K562 (cell line): ENCODE data around the gene RAB32. TPM values are rescaled to one million over a fixed set of nuclear protein-coding genes. Genes with fewer than 3 reads are reported as not detected.
A peak's percentile ranks its signal among the peaks of the same experiment; 100 is the strongest.

Source experiments
- ATAC-seq: fragments of 200-7000 bp; cut with Tn5 transposase; 3 replicates; pipeline ENCODE4 v1.9.1; 2020; ENCODE audit warnings: moderate library complexity
- BruUV-seq: library from RNA; stranded (reverse); fragments of 400-500 nt; replicated peaks from 2 replicates; lab custom pipeline; 2021; lab: Mats Ljungman, UMichigan
- CTCF ChIA-PET: fragments of 300-600 bp; formaldehyde crosslinking; extraction: SDS; loops from one replicate; lab custom pipeline; 2021; ENCODE audit warnings: low intra/inter-chr PET ratio; lab: Yijun Ruan, JAX
- POLR2A ChIA-PET: fragments of 300-600, 350-650 bp; sonication (Branson Sonifier 250); formaldehyde crosslinking; extraction: SDS; loops from one replicate; lab custom pipeline; 2021; ENCODE audit warnings: antibody characterized with exemption, inconsistent platforms; lab: Yijun Ruan, JAX
- DNase-seq, 4 experiments: peaks; one replicate each; pipeline versions ENCODE4 v3.0.0 to v3.0.0-alpha.2; 2011 to 2018; ENCODE audit warnings: low spot score in 3 of 4, mixed read lengths in 3 of 4; ENCODE audit errors: extremely low read depth in 1 of 4
- FAIRE-seq: peaks from 2 replicates; lab custom pipeline; 2011; peaks lifted over from hg19 to GRCh38; lab: Jason Lieb, UNC
- H2AFZ ChIP-seq: 2 replicates; pipeline ENCODE4 v1.6.0; 2011; ENCODE audit warnings: low read depth, low read length, control low read depth, inconsistent platforms
- H3K27ac ChIP-seq: fragments of 200-600 bp; 3 replicates; pipeline ENCODE4 v1.8.0; 2011; ENCODE audit warnings: low read depth, mild to moderate bottlenecking, control low read depth, inconsistent platforms, low read length, moderate library complexity, mixed read lengths; ENCODE audit errors: extremely low read depth
- H3K27me3 ChIP-seq, 2 experiments: fragments of 300-600 bp in 1 of 2; 2 replicates in 1 of 2; 3 replicates in 1 of 2; pipeline versions ENCODE4 v1.6.0 to v1.8.0; 2011; ENCODE audit warnings: inconsistent platforms in 2 of 2, low read length in 2 of 2, mild to moderate bottlenecking in 1 of 2, mixed read lengths in 1 of 2, moderate library complexity in 1 of 2; ENCODE audit not compliant: control insufficient read depth in 2 of 2, insufficient read depth in 2 of 2
- H3K36me3 ChIP-seq: fragments of 300-600 bp; 3 replicates; pipeline ENCODE4 v1.8.0; 2011; ENCODE audit warnings: mild to moderate bottlenecking, low read length, inconsistent platforms; ENCODE audit not compliant: control insufficient read depth, insufficient read depth
- H3K4me1 ChIP-seq, 2 experiments: fragments of 200-600 bp in 1 of 2; replicated peaks in 1 of 2; 2 replicates in 1 of 2; 3 replicates in 1 of 2; pipeline versions ENCODE4 v1.5.1 to v1.8.0; 2011; ENCODE audit warnings: inconsistent platforms in 2 of 2, low read length in 2 of 2, mild to moderate bottlenecking in 1 of 2, mixed read lengths in 1 of 2, moderate library complexity in 1 of 2; ENCODE audit not compliant: control insufficient read depth in 2 of 2, insufficient read depth in 2 of 2
- H3K4me2 ChIP-seq: 2 replicates; pipeline ENCODE4 v1.6.1; 2011; ENCODE audit warnings: low read length, control low read depth, inconsistent platforms, mixed read lengths; ENCODE audit not compliant: insufficient read depth
- H3K4me3 ChIP-seq: fragments of 200-600 bp; sonication (generic), shearing (Covaris generic); 2 replicates; pipeline ENCODE4 v1.5.1; 2016; ENCODE audit warnings: control low read depth, inconsistent platforms
- H3K79me2 ChIP-seq: fragments of 200-600 bp; 3 replicates; pipeline ENCODE4 v1.8.0; 2011; ENCODE audit warnings: low read length, inconsistent platforms; ENCODE audit not compliant: control insufficient read depth, insufficient read depth
- H3K9ac ChIP-seq, 2 experiments: 2 replicates each; pipeline versions ENCODE4 v1.6.0 to v1.6.1; 2011; ENCODE audit warnings: low read depth in 2 of 2, low read length in 2 of 2, control low read depth in 1 of 2, inconsistent platforms in 1 of 2, mild to moderate bottlenecking in 1 of 2, mixed read lengths in 1 of 2; ENCODE audit not compliant: insufficient read depth in 1 of 2
- H3K9me1 ChIP-seq: one replicate; pipeline ENCODE4 v1.6.0; 2011; ENCODE audit warnings: inconsistent platforms, mild to moderate bottlenecking, low read length, moderate library complexity; ENCODE audit not compliant: control insufficient read depth, insufficient read depth
- H3K9me3 ChIP-seq: replicated peaks from 2 replicates; pipeline ENCODE4 v1.5.1; 2011; ENCODE audit warnings: low read depth, low read length, inconsistent platforms; ENCODE audit not compliant: control insufficient read depth, insufficient read depth
- H4K20me1 ChIP-seq: replicated peaks from 2 replicates; pipeline ENCODE4 v1.6.1; 2011; ENCODE audit warnings: low read length, inconsistent platforms, mixed read lengths; ENCODE audit not compliant: control insufficient read depth, insufficient read depth
- BRD4 ChIP-seq: fragments of 200-600 bp; sonication (generic); IDR thresholded peaks from 2 replicates; pipeline ENCODE4 v1.6.1; 2017; ENCODE audit warnings: inconsistent platforms
- DACH1 ChIP-seq: fragments of 450-650 bp; IDR thresholded peaks from 2 replicates; pipeline ENCODE4 v1.6.1; 2018; ENCODE audit not compliant: partially characterized antibody
- EP300 ChIP-seq: IDR thresholded peaks from 2 replicates; pipeline ENCODE4 v1.6.1; 2012; ENCODE audit warnings: low read length, improper control_type of control experiment
- HOXB6 ChIP-seq: fragments of 250-450 bp; sonication (Bioruptor Pico); IDR thresholded peaks from 2 replicates; pipeline ENCODE4 v1.5.1; 2022; ENCODE audit warnings: mild to moderate bottlenecking, borderline replicate concordance
- MAFG ChIP-seq: fragments of 450-650 bp; conservative IDR thresholded peaks from 2 replicates; pipeline ENCODE4 v1.6.1; 2016; ENCODE audit warnings: missing genetic modification characterization, missing compliant biosample characterization
- MAFK ChIP-seq: IDR thresholded peaks from 2 replicates; pipeline ENCODE4 v1.6.1; 2011; ENCODE audit warnings: low read length, improper control_type of control experiment
- RAD51 ChIP-seq: fragments of 450-650 bp; IDR thresholded peaks from 2 replicates; pipeline ENCODE4 v1.7.1; 2016; ENCODE audit warnings: low read depth, mild to moderate bottlenecking, borderline replicate concordance
- RFX5 ChIP-seq: IDR thresholded peaks from 2 replicates; pipeline ENCODE4 v1.6.1; 2011; ENCODE audit warnings: low read depth, mild to moderate bottlenecking, improper control_type of control experiment, low read length
- SP2 ChIP-seq: IDR thresholded peaks from 2 replicates; pipeline ENCODE4 v1.6.1; 2011; ENCODE audit warnings: mild to moderate bottlenecking, low read depth, low read length, moderate library complexity; ENCODE audit not compliant: poor library complexity, severe bottlenecking; ENCODE audit errors: extremely low read depth
- STAG1 ChIP-seq: sonication (generic); formaldehyde crosslinking; IDR thresholded peaks from 2 replicates; pipeline ENCODE4 v1.5.0; 2020; ENCODE audit warnings: missing genetic modification reagents, borderline replicate concordance
- ZNF507 ChIP-seq: conservative IDR thresholded peaks from 2 replicates; pipeline ENCODE4 v1.6.1; 2017; ENCODE audit warnings: missing genetic modification characterization, missing compliant biosample characterization
- WGBS: fragments of 100-300 bp; shearing (Covaris generic); methylation state at CpG from one replicate; pipeline ENCODE4 v1.1.6; 2016; ENCODE audit warnings: low coverage, mixed read lengths; ENCODE audit not compliant: insufficient coverage; ENCODE audit errors: missing lambda C conversion rate; 5-methylcytosine and 5-hydroxymethylcytosine counted together
- in situ Hi-C: fragments of 300-500 bp; cut with MboI; formaldehyde crosslinking; loops from 4 replicates; pipeline ENCODE4 v1.15.0; 2018; ENCODE audit warnings: inconsistent platforms, mixed read lengths
- intact Hi-C: fragments of 100-400 bp; cut with micrococcal nuclease; formaldehyde crosslinking; loops from 2 replicates; pipeline ENCODE4 v1.14.2; 2022
- polyA plus RNA-seq, 8 experiments: library from polyadenylated mRNA; depleted of rRNA in 4 of 8; stranded (reverse) in 5 of 8; unstranded in 3 of 8; fragments of >200 nt; fragmentation: Nextera tagmentation in 2 of 8; fragmentation: Illumina TruSeq in 1 of 8; extraction: Ambion mirVana in 2 of 8; extraction: Trizol in 1 of 8; gene quantifications; 2 replicates each; pipeline versions ENCODE4 v1.2.1 to v1.2.3, GENCODE V29; 2011 to 2014; ENCODE audit warnings: inconsistent platforms in 1 of 8, missing spikeins in 1 of 8
- total RNA-seq, 7 experiments: library from RNA; depleted of rRNA in 6 of 7; stranded (reverse); fragments of >200 nt in 6 of 7; fragmentation: Illumina TruSeq in 2 of 7; extraction: Trizol in 2 of 7; gene quantifications; 2 replicates each; pipeline versions ENCODE4 v1.2.1 to v1.2.3, GENCODE V29; 2011 to 2021; ENCODE audit warnings: low replicate concordance in 1 of 7
- TF ChIP-seq, protein P1 (sequence below): IDR thresholded peaks from 2 replicates; pipeline ENCODE4 v1.6.1; 2014; ENCODE audit warnings: antibody characterized with exemption
- TF ChIP-seq, protein P2 (sequence below), 2 experiments: fragments of 450-650 bp; IDR thresholded peaks; 2 replicates each; pipeline ENCODE4 v1.6.1; 2018; ENCODE audit warnings: mild to moderate bottlenecking in 2 of 2, low read depth in 1 of 2; ENCODE audit not compliant: partially characterized antibody in 2 of 2
- TF ChIP-seq, protein P3 (sequence below): fragments of 250-450 bp; sonication (Bioruptor Pico); IDR thresholded peaks from 2 replicates; pipeline ENCODE4 v1.6.1; 2021; ENCODE audit warnings: mild to moderate bottlenecking
- TF ChIP-seq, protein P4 (sequence below): fragments of 450-650 bp; IDR thresholded peaks from 2 replicates; pipeline ENCODE4 v1.6.1; 2017; ENCODE audit warnings: mild to moderate bottlenecking, moderate library complexity
- TF ChIP-seq, protein P5 (sequence below), 2 experiments: fragments of 450-650 bp in 1 of 2; sonication (generic) in 1 of 2; formaldehyde crosslinking; conservative IDR thresholded peaks; 2 replicates each; pipeline versions ENCODE4 v1.4.0 to v1.8.1; 2020 to 2022; ENCODE audit warnings: mild to moderate bottlenecking in 1 of 2, missing genetic modification reagents in 1 of 2

Gene RAB32
- total and polyA plus RNA-seq, 9 of the 15 experiments (the other 6 are each of a cell fraction or from before 2014, with no cell fraction given), result 2.5 to 16.6 (median 11.0) TPM

DNA sequence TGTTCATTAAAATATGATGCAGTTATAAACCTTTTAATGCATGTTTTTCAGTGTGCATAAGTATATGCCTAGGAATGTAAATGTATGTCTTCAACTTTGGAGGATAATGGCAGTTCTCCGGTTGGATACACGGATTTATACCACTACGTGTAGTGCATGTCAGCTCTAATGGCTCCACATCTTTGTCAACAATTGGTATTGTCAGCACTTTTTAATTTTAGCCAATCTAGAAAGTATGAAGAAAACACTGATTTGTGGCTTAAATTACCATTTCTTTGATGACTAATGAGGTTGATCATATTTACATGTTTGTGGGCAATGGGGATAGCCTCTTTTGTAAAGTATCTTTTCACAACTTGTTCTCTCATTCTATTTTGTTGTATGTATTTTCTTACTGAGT lies 10.9 kb upstream of the RAB32 start:
- Histone ChIP-seq H3K27ac (no peak overlapping the region), H3K36me3 (no peaks in the 10 kb centered on the region), H3K4me3 (no peak overlapping the region), H3K27me3 (no peaks in the 10 kb centered on the region; a peak in 1 of 5 replicates), H4K20me1 (no peaks in the 10 kb centered on the region), H3K4me2 (no peak overlapping the region), H3K9me1 (no peaks in the 10 kb centered on the region), H3K9me3 (no peaks in the 10 kb centered on the region), H3K9ac (no peak overlapping the region), H2AFZ (no peak overlapping the region), H3K79me2 (no peaks in the 10 kb centered on the region), H3K4me1 (no peaks in the 10 kb centered on the region)
- FAIRE-seq (no peak), ATAC-seq (no peak), DNase-seq (no peak)
- ChIA-PET POLR2A (no interaction called here), CTCF (no interaction called here)
- in situ Hi-C loops (no loop called here), intact Hi-C loops (no loop called here)
- WGBS, result 16% methylated on average over 3 of the region's 3 CpGs
- no TSS peak for BruUV-seq
- TF ChIP-seq, protein P1, sequence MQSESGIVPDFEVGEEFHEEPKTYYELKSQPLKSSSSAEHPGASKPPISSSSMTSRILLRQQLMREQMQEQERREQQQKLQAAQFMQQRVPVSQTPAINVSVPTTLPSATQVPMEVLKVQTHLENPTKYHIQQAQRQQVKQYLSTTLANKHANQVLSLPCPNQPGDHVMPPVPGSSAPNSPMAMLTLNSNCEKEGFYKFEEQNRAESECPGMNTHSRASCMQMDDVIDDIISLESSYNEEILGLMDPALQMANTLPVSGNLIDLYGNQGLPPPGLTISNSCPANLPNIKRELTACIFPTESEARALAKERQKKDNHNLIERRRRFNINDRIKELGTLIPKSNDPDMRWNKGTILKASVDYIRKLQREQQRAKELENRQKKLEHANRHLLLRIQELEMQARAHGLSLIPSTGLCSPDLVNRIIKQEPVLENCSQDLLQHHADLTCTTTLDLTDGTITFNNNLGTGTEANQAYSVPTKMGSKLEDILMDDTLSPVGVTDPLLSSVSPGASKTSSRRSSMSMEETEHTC, result no peak
- TF ChIP-seq, protein P2, sequence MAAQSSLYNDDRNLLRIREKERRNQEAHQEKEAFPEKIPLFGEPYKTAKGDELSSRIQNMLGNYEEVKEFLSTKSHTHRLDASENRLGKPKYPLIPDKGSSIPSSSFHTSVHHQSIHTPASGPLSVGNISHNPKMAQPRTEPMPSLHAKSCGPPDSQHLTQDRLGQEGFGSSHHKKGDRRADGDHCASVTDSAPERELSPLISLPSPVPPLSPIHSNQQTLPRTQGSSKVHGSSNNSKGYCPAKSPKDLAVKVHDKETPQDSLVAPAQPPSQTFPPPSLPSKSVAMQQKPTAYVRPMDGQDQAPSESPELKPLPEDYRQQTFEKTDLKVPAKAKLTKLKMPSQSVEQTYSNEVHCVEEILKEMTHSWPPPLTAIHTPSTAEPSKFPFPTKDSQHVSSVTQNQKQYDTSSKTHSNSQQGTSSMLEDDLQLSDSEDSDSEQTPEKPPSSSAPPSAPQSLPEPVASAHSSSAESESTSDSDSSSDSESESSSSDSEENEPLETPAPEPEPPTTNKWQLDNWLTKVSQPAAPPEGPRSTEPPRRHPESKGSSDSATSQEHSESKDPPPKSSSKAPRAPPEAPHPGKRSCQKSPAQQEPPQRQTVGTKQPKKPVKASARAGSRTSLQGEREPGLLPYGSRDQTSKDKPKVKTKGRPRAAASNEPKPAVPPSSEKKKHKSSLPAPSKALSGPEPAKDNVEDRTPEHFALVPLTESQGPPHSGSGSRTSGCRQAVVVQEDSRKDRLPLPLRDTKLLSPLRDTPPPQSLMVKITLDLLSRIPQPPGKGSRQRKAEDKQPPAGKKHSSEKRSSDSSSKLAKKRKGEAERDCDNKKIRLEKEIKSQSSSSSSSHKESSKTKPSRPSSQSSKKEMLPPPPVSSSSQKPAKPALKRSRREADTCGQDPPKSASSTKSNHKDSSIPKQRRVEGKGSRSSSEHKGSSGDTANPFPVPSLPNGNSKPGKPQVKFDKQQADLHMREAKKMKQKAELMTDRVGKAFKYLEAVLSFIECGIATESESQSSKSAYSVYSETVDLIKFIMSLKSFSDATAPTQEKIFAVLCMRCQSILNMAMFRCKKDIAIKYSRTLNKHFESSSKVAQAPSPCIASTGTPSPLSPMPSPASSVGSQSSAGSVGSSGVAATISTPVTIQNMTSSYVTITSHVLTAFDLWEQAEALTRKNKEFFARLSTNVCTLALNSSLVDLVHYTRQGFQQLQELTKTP (IDR thresholded peaks at IDR 0.05; ENCODE audit: low read depth in 1 of 2, partially characterized antibody in 2 of 2), result no peak
- TF ChIP-seq ZNF507 (tag), result no peak
- no peak for TF ChIP-seq RFX5
- no peak for TF ChIP-seq BRD4
- TF ChIP-seq SP2, result no peak
- TF ChIP-seq HOXB6 (CRISPR knock-in tag), result no peak
- TF ChIP-seq, protein P3, sequence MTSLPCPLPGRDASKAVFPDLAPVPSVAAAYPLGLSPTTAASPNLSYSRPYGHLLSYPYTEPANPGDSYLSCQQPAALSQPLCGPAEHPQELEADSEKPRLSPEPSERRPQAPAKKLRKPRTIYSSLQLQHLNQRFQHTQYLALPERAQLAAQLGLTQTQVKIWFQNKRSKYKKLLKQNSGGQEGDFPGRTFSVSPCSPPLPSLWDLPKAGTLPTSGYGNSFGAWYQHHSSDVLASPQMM (CRISPR knock-in tag), result no peak
- TF ChIP-seq MAFK, result peak; percentile 58
- TF ChIP-seq STAG1 (CRISPR knock-in tag), result no peak
- no peak for TF ChIP-seq EP300
- TF ChIP-seq MAFG, result peak; percentile 55
- TF ChIP-seq RAD51, result no peak
- no peak for TF ChIP-seq DACH1
- TF ChIP-seq, protein P4, sequence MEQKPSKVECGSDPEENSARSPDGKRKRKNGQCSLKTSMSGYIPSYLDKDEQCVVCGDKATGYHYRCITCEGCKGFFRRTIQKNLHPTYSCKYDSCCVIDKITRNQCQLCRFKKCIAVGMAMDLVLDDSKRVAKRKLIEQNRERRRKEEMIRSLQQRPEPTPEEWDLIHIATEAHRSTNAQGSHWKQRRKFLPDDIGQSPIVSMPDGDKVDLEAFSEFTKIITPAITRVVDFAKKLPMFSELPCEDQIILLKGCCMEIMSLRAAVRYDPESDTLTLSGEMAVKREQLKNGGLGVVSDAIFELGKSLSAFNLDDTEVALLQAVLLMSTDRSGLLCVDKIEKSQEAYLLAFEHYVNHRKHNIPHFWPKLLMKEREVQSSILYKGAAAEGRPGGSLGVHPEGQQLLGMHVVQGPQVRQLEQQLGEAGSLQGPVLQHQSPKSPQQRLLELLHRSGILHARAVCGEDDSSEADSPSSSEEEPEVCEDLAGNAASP, result no peak
- TF ChIP-seq, protein P5, sequence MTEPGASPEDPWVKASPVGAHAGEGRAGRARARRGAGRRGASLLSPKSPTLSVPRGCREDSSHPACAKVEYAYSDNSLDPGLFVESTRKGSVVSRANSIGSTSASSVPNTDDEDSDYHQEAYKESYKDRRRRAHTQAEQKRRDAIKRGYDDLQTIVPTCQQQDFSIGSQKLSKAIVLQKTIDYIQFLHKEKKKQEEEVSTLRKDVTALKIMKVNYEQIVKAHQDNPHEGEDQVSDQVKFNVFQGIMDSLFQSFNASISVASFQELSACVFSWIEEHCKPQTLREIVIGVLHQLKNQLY (CRISPR knock-in tag; conservative IDR thresholded peaks at IDR 0.05), result no peak
